ENCODE measurements around the gene NECAB3. TPM values are rescaled to one million over a fixed set of nuclear protein-coding genes. Genes with fewer than 3 reads are reported as not detected.

NECAB3 gene
- total and polyA plus RNA-seq, 8 donors, result 22.3 to 72.9 (median 33.2) TPM

- H3K4me1 ChIP-seq, result peaks cover 0 to 4% of the 10 kb centered on the region in 2 donors
- peak in 1 of 4 donors; percentile 37 for DNase-seq
- H3K27me3 ChIP-seq, result no peaks in the 10 kb centered on the region
- intact Hi-C loops (cut with DNase I), result no loop called here
- no peak for ATAC-seq
- H3K9me3 ChIP-seq, result no peaks in the 10 kb centered on the region
- TF ChIP-seq CTCF (IDR thresholded peaks at IDR 0.05), result no peak
- H3K36me3 ChIP-seq, result peaks cover 0 to 32% of the 10 kb centered on the region in 2 donors
- no peak overlapping the region for H3K27ac ChIP-seq
- no peak overlapping the region for H3K4me3 ChIP-seq
Measured at GRCh38 chr20:33656783-33657703, 17.2 kb downstream of the NECAB3 start.

GRCh38 chr20:33656010-33656782 is 18.0 kb downstream of the NECAB3 start:
- peaks cover 4 to 5% of the 10 kb centered on the region in 2 donors for H3K4me1 ChIP-seq
- no peaks in the 10 kb centered on the region for H3K9me3 ChIP-seq
- H3K27me3 ChIP-seq, result no peaks in the 10 kb centered on the region
- no peak overlapping the region for H3K4me3 ChIP-seq
- H3K27ac ChIP-seq, result no peak overlapping the region
- TF ChIP-seq CTCF (IDR thresholded peaks at IDR 0.05), result no peak
- DNase-seq (peak in 2 of 4 donors; percentile 30 to 65), ATAC-seq (no peak)
- peaks cover 0 to 32% of the 10 kb centered on the region in 2 donors for H3K36me3 ChIP-seq
- intact Hi-C loops (cut with DNase I), result no loop called here

GRCh38 chr20:33655164-33655563 is 19.1 kb downstream of the NECAB3 start:
- no peaks in the 10 kb centered on the region for H3K9me3 ChIP-seq
- no peak for ATAC-seq
- peaks cover 0 to 32% of the 10 kb centered on the region in 2 donors for H3K36me3 ChIP-seq
- no peak overlapping the region for H3K27ac ChIP-seq
- H3K4me1 ChIP-seq, result peaks cover 4 to 5% of the 10 kb centered on the region in 2 donors
- H3K4me3 ChIP-seq, result no peak overlapping the region
- TF ChIP-seq CTCF (IDR thresholded peaks at IDR 0.05), result no peak
- intact Hi-C loops (cut with DNase I), result no loop called here
- DNase-seq, result peak in 1 of 4 donors; percentile 17
- no peaks in the 10 kb centered on the region for H3K27me3 ChIP-seq

- Histone ChIP-seq H3K9me3 (no peaks in the 10 kb centered on the region), H3K27ac (no peak overlapping the region), H3K4me3 (no peak overlapping the region), H3K27me3 (no peaks in the 10 kb centered on the region), H3K4me1 (peaks cover 5% of the 10 kb centered on the region in 2 donors), H3K36me3 (peaks cover 0 to 31% of the 10 kb centered on the region in 2 donors)
- peak; percentile 4 for ATAC-seq
- DNase-seq, result peak in 2 of 4 donors; percentile 22 to 68
- no peak for TF ChIP-seq CTCF (IDR thresholded peaks at IDR 0.05)
- intact Hi-C loops (cut with DNase I), result loop anchor here in 1 of 2 donors (5.0 kb wide), 1 partner anchor 192 kb away; no protein-coding TSS in a partner anchor
Measured at GRCh38 chr20:33654680-33655161, 19.5 kb downstream of the NECAB3 start.
